NOMO-1 treated with dmso at 0.1 percent for 144 hours (cell line): ENCODE measurements around the gene ATP2B2.

ENCODE experiments used
- DNase-seq: peaks from one replicate; lab custom pipeline; 2025; ENCODE audit not compliant: unreplicated experiment; lab: John Stamatoyannopoulos, UW

ATP2B2 gene

DNA sequence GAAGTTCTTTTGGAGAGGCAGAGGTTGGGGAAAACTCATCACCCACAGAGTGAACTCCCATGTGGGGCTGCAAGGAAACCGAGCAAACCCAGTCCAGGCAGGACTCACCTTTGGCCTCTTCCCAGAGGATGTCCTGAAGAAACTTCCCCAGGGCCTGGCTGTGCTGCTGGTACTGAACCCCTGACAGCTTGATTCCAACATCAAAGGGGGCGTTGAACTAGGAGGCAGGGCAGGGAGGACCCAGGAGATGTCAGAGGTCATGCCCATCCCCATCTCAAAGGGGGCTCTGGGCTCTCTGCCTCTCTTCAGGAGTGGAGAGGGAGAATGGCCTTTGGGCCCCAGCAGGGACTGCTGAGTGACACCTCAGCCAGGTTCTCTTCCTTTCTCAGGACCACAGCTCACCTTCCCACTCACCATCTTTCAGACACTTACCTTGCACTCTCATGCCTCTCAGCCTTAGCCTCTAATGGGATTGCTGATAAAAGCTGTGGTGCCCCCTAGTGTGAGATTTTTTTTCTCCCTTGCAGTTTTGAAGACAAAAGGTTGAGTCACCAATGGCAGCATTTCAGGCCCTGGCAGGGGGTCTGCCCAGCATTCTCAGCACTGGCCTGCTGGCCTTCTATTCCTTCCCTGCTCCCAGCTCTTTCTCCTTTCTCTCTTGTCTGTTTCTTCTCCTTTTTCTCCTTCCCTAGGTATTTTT, 218.6 kb downstream of the ATP2B2 start:
- DNase-seq: no peak

DNA sequence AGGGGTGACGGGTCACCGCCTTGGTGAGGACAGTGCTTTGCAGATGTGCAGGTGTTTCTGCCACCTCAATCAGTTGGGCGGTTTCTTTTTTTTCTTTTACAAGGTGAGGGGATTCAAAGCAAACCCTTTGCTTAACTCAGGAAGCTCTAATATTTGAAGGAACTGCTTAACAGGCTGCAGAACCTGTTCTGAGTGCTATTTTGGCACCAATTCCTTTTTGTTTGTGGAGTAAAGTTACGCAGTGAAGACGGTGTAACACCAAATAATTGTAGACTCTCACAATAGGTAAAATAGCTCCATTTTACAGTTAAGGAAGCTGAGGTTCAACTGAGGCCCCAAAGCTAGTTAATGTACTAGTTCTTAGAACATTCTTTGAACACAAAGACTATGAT, 219.3 kb downstream of the ATP2B2 start:
- DNase-seq: no peak

DNA sequence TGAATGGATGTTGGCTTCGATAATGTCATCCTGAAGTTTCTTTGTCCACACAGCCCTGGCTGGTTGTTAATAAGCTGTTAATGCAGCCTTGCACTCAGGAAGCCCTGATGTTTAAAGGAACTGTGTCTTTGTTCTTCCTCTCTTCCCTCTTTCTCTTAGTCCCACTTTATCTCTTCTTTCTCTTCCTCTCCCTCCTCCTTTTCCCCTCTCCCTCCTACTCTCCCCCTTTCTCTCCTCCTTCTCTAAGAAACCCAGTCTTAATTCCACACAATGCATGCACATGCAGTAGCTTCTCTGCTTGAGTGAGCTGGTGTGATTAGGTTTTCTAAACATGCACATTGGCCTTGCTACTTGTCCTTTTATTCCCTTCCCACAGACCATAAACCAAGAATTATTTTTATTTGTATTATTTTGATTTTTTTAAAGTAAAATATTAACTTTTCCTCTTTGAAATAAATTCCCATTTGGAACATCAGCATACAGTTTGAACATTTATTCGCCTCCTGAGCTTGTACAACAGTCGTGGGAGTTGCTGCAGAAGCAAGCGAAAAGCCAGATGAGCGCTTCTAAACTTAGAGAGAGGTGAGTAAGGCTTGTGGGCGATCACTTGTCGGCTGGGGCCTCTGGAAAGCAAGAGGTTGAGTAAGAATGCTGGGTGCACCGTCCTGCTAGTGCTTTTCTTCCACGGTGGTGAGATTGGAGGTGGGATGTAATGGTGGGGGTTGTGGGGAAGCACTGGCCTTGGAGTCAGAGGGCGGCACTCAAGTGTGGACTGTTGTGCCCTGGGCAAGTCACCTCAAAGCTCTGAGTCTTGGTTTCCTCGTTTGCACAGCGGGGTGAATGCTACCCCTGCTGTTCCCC, 219.9 kb downstream of the ATP2B2 start:
- DNase-seq: no peak

DNA sequence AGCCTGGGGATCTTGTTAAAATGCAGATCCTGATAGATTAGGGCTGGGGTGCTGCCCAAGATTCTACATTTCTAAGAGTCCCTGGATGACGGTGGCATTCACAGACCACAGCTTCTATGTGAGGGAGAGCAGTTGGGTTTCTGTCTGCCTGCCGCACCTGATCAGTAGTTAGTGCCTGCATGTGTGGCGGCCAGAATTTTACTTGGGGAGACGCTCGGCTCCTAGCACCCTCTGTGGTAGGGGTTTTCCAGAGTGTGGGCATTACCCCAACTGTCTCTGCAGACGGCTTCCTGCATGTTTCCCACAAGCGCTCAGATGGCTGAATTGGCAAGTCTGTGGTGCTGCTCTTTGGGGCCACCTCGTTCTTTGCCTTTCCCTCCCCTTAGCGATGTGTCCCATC, 220.9 kb downstream of the ATP2B2 start:
- no peak for DNase-seq

DNA sequence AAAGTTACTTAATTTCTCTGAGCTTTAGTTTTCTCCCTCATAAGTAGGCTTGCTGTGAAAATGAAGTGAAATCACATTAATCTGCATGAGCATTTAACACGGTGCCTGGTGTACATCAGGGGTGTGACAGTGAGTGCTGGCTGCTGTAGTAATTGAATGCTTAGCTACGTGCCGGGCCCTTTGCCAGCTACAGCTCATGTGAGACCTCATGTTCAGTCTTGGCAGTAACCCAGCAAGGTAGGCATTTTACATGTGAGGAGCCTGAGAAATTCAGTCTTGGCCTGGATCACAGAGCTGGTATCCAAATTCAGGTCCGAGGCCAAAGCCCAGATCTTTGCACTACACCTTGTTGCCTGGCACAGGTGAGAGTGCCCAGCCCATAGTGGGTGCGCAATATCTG, 221.7 kb downstream of the ATP2B2 start:
- DNase-seq: no peak

DNA sequence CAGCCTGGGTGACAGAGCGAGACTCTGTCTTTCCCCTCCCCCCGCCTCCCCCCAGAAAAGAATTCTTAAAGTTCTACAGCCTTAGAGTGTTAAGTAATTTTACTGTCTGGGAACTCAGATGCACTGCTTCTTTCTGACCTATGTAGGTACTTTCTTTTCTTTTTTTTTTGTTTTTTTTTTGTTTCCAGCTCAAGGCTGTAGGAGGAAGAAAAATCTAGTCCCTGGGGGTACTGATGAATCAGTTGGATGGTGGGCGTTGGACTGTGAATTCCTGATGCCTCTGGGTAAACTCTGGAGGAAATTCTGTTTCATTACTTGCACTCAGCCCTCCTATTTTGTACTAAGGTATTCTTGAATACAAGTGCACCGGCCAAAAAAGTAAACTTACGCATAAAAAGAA, 223.4 kb downstream of the ATP2B2 start:
- DNase-seq: no peak

DNA sequence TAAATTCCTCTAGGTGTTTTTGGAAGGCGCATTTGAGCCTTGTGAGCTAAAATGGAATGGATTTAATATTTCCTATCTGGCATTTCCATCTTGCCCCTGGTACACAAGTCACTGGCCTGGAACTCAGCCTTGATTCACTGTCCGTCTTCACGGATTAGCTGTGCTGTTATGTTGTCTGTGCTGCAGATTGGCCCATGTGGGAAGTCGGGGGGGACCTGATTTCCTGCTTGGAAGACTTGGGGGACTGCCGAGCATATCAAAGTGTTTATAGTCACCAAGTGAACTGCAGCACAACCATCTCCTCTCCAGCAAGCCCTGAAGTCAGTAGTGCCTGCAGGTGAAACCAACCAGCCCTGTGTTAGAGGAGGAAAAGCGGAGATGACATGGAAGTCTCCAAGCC, 224.8 kb downstream of the ATP2B2 start:
- DNase-seq: no peak

DNA sequence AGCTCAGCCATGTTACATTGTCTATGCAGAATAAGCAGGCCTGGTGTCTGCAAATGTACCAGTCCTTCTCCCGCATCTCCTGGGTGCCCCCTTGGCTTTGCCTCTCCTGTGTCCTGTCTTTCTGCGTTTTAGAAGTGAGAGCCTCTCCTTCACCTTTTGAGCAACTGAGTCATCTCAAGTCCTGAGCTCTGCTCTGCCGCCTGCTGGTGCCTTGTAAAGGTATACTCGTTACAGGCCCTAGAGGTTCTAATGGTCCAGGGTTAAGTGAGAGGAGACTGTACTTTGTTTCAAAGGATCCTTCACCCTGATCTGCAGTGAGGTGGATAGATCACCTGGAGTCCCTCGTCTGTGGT, 225.2 kb downstream of the ATP2B2 start:
- no peak for DNase-seq

DNA sequence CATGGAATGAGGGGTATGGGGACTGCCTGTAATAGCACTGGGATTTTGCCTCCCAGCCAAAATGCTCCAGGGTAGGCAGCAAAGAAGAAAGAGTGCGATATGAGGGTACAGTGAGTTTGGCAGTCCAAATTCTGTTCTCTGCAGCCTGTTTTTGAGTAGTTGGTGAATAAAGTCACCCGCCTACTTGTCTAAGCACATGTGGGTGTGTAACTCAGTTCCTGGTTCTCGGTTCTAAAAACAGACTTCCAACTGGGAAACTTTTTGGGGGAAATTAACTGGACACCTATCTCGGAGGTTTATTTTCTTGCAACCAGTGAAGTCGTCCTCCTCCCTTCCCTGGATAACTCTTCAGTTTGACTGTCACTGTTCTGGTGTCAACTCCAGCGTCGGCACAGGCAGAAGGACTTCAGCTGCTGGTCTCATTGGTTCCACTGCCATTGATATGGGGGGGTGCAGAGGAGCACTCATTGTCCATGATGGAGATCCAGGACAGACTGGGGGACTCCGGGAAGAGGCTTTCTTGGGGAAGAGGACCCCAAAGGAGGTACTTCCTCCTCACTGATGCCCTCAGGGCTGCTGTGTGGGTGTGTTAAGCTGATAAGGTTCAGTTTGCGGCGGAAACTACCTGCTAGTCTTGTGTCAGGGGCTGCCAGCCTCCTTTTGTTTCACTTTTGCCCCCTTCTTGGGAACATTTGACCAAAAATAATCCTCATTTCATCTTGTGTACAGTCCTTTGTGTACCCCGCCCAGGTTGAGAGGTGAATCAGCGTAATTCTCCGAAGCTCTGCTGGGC, 225.8 kb downstream of the ATP2B2 start:
- DNase-seq: no peak

DNA sequence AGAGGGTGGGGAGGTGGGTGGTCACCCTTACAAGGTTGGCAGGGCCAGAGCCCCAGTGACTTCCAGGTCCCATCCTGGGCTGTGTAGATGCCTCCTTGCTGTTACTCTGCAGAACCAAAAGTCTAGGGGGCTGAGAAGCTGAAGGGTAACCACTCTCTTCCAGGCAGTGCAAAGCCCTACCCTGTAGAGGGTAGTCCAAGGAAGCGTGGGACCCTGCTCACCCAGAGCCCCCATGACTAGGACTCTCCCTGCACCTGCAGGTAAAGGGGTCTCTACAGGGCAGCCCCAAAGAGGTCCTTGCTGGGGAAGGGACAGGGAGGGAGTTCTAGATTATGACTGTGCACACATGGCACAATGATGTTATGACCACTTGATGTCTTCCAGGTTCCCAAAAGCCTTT, 226.9 kb downstream of the ATP2B2 start:
- no peak for DNase-seq

DNA sequence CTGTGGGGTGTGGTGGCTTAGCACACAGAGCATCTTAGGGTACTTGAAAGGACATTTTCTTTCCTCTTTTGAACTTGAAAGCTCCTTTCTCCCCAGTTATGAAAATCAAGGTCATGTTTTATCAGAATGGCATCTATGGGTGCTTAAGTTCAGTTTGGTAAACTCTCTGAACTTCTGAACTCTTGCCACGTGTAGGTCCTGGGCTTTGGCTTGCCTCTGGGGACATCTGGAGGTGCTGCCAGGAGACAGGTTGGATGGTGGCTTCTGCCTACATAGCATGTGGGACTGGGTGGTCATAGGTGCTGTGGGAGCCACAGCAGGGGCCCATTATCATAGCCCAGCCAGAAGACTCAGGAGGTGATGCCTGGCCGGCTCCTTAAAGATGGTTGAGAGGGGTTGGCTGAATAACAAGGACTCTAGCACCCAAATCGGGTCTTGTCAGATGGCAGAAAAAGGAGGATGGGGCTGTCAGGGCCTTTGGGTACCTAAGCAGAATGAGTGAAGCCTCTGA, 228.2 kb downstream of the ATP2B2 start:
- no peak for DNase-seq

DNA sequence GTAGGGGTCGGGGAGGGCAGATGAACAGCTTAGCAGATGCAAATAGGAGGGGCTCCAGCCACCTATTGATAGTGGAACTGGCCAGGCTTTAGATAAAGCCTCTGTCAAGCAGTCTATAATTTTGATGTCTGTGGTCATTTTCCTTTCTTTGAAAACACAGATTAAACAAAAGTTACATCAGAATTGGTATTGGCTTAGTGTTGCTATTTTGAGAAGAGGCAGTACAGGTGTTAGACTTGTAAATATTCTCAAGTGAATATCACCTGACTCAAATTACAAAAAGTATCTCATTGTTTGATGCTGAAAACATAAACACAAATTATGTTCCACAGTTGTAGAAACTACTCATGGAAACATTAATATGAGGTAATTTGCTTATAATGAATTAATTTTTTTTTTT, 230.8 kb downstream of the ATP2B2 start:
- DNase-seq: no peak
